Mammary epithelial cell (primary cell): Measurements from ENCODE around the gene CDH16.

Experiments
- EZH2 ChIP-seq: IDR thresholded peaks from 2 replicates; pipeline ENCODE4 v1.6.1; 2012; ENCODE audit warnings: low read length, inconsistent platforms, borderline replicate concordance
- TF ChIP-seq, protein P1 (sequence below), 2 donors: IDR thresholded peaks in 1 of 2; conservative IDR thresholded peaks in 1 of 2; 2 replicates each; pipeline ENCODE4 v1.5.1; 2011 to 2012; ENCODE audit warnings: inconsistent platforms in 2 of 2, low read length in 2 of 2, mild to moderate bottlenecking in 2 of 2, control low read depth in 1 of 2, low read depth in 1 of 2; ENCODE audit not compliant: insufficient read depth in 1 of 2; ENCODE audit errors: extremely low read depth in 1 of 2

DNA sequence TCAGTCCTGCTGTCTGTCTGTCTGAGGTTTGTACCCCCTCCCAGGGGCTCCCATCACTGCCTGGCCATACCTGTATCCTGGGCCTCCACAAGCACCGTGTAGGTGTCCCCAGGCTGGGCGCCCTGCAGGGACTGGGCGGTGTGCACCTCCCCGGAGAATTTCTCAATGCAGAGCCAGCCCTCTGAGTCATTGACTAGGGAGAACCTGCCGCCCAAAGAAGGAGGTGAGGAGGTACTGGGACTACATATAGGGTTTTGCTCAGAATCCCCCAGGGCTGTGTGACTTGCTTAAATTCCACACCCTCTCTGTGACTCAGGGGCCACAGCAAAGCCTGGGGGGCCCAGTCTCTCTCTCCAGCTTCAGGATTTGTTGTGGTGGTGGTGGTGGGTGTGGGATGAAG is 7.6 kb downstream of the CDH16 start:
- TF ChIP-seq, protein P1, sequence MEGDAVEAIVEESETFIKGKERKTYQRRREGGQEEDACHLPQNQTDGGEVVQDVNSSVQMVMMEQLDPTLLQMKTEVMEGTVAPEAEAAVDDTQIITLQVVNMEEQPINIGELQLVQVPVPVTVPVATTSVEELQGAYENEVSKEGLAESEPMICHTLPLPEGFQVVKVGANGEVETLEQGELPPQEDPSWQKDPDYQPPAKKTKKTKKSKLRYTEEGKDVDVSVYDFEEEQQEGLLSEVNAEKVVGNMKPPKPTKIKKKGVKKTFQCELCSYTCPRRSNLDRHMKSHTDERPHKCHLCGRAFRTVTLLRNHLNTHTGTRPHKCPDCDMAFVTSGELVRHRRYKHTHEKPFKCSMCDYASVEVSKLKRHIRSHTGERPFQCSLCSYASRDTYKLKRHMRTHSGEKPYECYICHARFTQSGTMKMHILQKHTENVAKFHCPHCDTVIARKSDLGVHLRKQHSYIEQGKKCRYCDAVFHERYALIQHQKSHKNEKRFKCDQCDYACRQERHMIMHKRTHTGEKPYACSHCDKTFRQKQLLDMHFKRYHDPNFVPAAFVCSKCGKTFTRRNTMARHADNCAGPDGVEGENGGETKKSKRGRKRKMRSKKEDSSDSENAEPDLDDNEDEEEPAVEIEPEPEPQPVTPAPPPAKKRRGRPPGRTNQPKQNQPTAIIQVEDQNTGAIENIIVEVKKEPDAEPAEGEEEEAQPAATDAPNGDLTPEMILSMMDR (conservative IDR thresholded peaks at IDR 0.05 in 1 of 2, IDR thresholded peaks at IDR 0.05 in 1 of 2; ENCODE audit: extremely low read depth in 1 of 2, insufficient read depth in 1 of 2, low read depth in 1 of 2, low read length in 2 of 2): no peak
- no peak for TF ChIP-seq EZH2
